ENCODE measurements around the gene CWC27. TPM values are rescaled to one million over a fixed set of nuclear protein-coding genes. Genes with fewer than 3 reads are reported as not detected.

The CWC27 gene
- total and polyA plus RNA-seq, 7 donors: 16.0 to 31.2 (median 19.3) TPM

DNA sequence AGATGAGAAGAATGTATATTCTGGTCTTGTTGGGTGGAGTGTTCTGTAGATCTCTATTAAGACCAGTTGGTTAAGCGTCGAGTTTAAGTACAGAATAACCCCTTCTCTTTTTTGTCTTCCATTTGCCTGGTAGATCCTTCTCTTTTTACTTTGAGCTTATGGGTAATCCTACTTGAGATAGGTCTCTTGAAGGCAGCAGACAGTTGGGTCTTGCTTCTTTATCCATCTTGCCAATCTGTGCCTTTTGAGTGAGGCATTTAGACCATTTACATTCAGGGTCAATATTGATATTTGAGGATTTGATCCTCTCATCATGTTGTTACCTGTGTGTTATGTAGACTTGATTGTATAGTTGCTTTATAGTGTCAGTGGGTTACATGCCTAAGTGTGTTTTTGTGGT, 152.7 kb downstream of the CWC27 start:
- ATAC-seq: no peak
- DNase-seq: no peak
- intact Hi-C loops (cut with DNase I): no loop called here
- Histone ChIP-seq H3K4me3 (no peak overlapping the region), H3K27ac (no peak overlapping the region), H3K36me3 (ENCODE audit: insufficient read depth in 1 of 2, low read depth in 1 of 2) (no peaks in the 10 kb centered on the region), H3K9me3 (peaks cover 13% of the 10 kb centered on the region), H3K27me3 (ENCODE audit: insufficient read depth in 3 of 3, low read length in 2 of 3) (no peaks in the 10 kb centered on the region), H3K4me1 (no peaks in the 10 kb centered on the region)
- TF ChIP-seq, protein P1, sequence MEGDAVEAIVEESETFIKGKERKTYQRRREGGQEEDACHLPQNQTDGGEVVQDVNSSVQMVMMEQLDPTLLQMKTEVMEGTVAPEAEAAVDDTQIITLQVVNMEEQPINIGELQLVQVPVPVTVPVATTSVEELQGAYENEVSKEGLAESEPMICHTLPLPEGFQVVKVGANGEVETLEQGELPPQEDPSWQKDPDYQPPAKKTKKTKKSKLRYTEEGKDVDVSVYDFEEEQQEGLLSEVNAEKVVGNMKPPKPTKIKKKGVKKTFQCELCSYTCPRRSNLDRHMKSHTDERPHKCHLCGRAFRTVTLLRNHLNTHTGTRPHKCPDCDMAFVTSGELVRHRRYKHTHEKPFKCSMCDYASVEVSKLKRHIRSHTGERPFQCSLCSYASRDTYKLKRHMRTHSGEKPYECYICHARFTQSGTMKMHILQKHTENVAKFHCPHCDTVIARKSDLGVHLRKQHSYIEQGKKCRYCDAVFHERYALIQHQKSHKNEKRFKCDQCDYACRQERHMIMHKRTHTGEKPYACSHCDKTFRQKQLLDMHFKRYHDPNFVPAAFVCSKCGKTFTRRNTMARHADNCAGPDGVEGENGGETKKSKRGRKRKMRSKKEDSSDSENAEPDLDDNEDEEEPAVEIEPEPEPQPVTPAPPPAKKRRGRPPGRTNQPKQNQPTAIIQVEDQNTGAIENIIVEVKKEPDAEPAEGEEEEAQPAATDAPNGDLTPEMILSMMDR (IDR thresholded peaks at IDR 0.05): no peak
- 98 to 100% (median 98%) methylated on average over 2 of the region's 2 CpGs for WGBS, 3 donors

DNA sequence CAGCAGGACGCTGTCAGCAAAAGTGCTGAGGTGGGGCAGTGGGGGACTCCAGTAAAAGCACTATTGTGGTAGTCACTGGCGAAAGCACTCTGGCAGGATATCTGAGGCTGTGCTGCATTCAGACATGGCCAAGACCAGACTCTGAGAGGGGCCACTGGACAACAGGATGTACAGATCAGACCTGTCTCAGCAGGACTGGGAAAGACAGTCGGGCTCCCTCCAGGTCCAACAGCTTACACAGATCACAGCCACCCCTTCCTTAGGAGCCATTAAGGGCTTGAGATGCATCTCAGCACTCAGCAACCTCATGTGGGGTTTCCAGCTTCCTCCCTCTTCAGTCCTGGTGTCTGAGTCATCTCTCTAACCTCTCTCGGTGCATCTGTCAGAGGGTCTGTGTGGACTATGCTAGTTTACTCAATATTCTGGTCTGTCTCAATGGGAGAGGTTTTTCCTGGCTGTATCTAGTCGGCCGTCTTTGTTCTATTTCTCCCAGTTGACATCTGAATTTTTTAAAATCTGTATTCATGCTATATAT, 154.5 kb downstream of the CWC27 start:
- 82 to 87% (median 86%) methylated on average over 6 of the region's 6 CpGs for WGBS, 3 donors
- no peak for DNase-seq

DNA sequence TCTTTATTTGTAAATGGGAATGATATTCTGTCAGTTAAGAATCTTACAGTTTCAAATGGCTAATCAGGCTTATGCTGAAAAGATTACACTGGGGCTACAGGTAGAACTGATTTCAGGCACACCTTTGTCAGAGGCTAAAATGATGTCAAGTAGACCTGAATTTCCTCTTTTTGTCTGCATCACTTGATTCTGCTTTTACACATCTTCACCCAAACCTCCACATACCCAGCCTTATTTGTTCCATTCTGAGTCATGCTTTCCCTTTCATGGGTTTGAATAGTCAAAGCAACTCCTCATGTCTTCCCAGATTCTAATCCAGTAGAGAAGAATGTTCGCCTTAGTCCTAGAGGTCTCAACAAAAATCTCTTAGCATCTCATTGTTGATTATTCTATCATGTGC, 156.4 kb downstream of the CWC27 start:
- no peaks in the 10 kb centered on the region for H3K36me3 ChIP-seq (ENCODE audit: insufficient read depth in 1 of 2, low read depth in 1 of 2)
- H3K9me3 ChIP-seq: peaks cover 13% of the 10 kb centered on the region
- no peak for DNase-seq
- H3K27ac ChIP-seq: no peak overlapping the region
- TF ChIP-seq, protein P1 (IDR thresholded peaks at IDR 0.05): no peak
- no peaks in the 10 kb centered on the region for H3K4me1 ChIP-seq
- ATAC-seq: no peak
- H3K27me3 ChIP-seq (ENCODE audit: insufficient read depth in 3 of 3, low read length in 2 of 3): no peaks in the 10 kb centered on the region
- intact Hi-C loops (cut with DNase I): no loop called here
- no peak overlapping the region for H3K4me3 ChIP-seq
- WGBS, 3 donors: 94 to 100% (median 95%) methylated on average over 1 of the region's 1 CpG

More for the DNA sequence above, 154.5 kb downstream of the CWC27 start:
- H3K27ac ChIP-seq: no peak overlapping the region
- H3K4me3 ChIP-seq: no peak overlapping the region
- peaks cover 13% of the 10 kb centered on the region for H3K9me3 ChIP-seq
- TF ChIP-seq, protein P1 (IDR thresholded peaks at IDR 0.05): no peak
- no peak for ATAC-seq
- no peaks in the 10 kb centered on the region for H3K36me3 ChIP-seq (ENCODE audit: insufficient read depth in 1 of 2, low read depth in 1 of 2)
- intact Hi-C loops (cut with DNase I): no loop called here
- no peaks in the 10 kb centered on the region for H3K4me1 ChIP-seq
- H3K27me3 ChIP-seq (ENCODE audit: insufficient read depth in 3 of 3, low read length in 2 of 3): no peaks in the 10 kb centered on the region

DNA sequence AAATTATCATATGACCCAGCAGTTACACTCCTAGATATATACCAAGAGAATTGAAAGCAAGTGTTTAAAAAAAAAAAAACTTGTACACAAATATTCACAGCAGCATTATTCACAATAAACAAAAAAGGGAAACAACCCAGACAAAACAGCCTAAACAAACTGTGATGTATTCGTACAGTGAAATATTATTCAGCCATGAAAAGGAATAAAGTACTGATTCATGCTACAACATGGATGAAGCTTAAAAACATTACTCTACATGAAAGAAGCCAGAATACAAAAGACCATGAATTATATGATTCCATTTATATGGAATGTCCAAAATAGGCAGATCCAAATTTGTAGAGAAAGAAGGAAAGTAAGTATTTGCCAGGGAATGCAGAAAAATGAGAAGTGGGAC, 161.1 kb downstream of the CWC27 start:
- intact Hi-C loops (cut with DNase I): no loop called here
- ATAC-seq: no peak
- 97 to 100% (median 100%) methylated on average over 1 of the region's 1 CpG for WGBS, 3 donors

More for the DNA sequence above, 161.1 kb downstream of the CWC27 start:
- no peaks in the 10 kb centered on the region for H3K9me3 ChIP-seq
- H3K4me3 ChIP-seq: no peak overlapping the region
- H3K36me3 ChIP-seq (ENCODE audit: insufficient read depth in 1 of 2, low read depth in 1 of 2): no peaks in the 10 kb centered on the region
- no peak for DNase-seq
- TF ChIP-seq, protein P1 (IDR thresholded peaks at IDR 0.05): no peak
- H3K27me3 ChIP-seq (ENCODE audit: insufficient read depth in 3 of 3, low read length in 2 of 3): no peaks in the 10 kb centered on the region
- no peaks in the 10 kb centered on the region for H3K4me1 ChIP-seq
- H3K27ac ChIP-seq: no peak overlapping the region

Measured in psoas muscle (tissue), 8 donors.